C4-2B (cell line): ENCODE data around the gene DEDD2.

Source experiments
- H3K27ac ChIP-seq: fragments of 450-650 bp; 2 replicates; pipeline ENCODE4 v1.5.1; 2017
- CTCF ChIP-seq: fragments of 450-650 bp; conservative IDR thresholded peaks from 2 replicates; pipeline ENCODE4 v1.5.1; 2017; ENCODE audit warnings: mild to moderate bottlenecking
- ZFX ChIP-seq: fragments of 450-650 bp; IDR thresholded peaks from 2 replicates; pipeline ENCODE4 v1.6.1; 2017

The DEDD2 gene

GRCh38 chr19:42172261-42172660 lies 45.2 kb downstream of the DEDD2 start:
- TF ChIP-seq ZFX (no peak), CTCF (no peak)
- no peak overlapping the region for H3K27ac ChIP-seq

DNA sequence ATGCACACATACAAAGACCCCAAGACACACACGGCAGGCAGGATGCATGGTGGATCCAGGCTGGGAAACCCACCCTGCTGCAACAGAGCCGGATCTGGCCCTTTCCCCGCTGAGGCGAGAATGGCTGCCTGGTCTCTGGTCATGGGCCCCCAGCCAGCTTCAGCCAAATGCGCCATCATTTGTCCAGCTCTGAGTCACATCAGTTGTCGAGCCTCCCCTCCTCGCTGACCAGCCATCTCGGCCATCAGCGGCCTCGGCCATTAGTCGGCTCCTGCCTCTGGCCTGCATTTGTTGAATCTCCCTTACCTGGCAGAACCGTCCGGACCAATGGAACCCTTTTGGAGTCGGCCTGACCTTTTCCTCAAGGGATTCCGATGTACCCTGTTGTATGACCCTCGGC lies 46.8 kb downstream of the DEDD2 start:
- TF ChIP-seq ZFX (no peak), CTCF (no peak)
- no peak overlapping the region for H3K27ac ChIP-seq

DNA sequence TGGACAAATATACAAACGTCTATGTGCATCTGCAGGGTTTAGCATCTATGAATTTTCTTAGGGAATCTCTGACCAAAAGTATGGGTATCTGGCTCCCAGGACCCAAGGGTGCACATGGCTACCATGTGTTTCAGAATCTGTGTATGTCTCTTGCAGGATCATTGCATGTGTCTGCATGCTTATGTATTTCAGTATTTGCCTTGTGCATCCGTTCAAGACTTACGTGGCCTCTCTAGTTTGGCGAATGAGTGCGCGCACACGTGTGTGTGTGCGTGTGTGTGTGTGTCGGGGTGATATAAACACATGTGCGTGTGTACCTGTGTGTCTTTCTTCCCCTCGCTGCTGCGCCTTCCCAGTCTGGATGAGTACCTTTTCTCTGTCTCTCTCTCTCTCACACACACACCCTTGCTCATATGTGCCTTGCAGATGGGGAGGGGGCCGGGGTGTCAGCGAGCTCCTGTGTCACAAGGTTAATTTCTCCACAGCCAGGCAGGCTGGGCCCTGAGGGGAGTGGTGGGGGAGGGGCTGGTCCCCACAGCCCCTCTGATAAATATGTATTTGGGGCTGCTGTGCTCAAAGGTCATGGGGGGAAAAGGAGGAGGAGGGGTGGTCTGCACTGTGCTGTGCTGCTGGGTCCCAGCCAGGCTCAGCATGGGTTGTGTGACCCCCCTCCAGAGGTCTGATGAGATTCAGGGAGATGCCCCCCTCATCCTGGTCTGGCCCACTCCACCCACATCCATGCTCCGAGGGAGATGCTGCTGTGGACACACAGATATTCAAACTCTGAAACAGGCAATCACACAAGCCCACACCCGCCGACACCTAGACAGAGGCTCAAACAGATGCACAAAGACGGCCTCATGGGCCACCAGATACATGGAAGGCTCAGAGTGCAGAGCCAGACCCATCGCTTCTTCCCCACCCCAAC lies 47.7 kb downstream of the DEDD2 start:
- TF ChIP-seq ZFX (no peak), CTCF (no peak)
- no peak overlapping the region for H3K27ac ChIP-seq

DNA sequence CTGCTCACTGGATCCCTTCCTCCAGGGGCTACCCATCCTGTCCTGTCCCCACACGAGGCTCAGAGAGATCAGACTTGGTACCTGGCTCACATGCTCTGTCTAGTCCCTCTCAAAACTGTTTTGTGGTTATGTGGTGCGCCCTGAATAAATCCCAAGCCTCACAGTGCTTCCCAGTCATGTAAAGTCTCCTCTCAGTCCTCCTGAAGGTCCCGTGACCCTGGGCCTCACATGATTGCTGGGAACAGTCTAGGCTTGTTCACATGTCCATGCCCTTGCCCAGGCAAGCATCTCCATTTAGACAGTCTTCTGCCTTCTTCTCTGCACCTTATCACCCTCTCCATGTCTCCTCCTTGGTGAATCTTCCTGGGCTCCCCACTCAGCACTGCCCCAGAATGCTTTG lies 49.3 kb downstream of the DEDD2 start:
- TF ChIP-seq CTCF (no peak), ZFX (no peak)

GRCh38 chr19:42166316-42166715 lies 51.2 kb downstream of the DEDD2 start:
- TF ChIP-seq CTCF, result no peak

More for the DNA sequence above, 49.3 kb downstream of the DEDD2 start:
- no peak overlapping the region for H3K27ac ChIP-seq

GRCh38 chr19:42165146-42165545 lies 52.3 kb downstream of the DEDD2 start:
- TF ChIP-seq ZFX (no peak), CTCF (no peak)
- no peak overlapping the region for H3K27ac ChIP-seq

More at GRCh38 chr19:42166316-42166715, 51.2 kb downstream of the DEDD2 start:
- H3K27ac ChIP-seq, result no peak overlapping the region

GRCh38 chr19:42161616-42162263 lies 55.7 kb downstream of the DEDD2 start:
- no peak overlapping the region for H3K27ac ChIP-seq
- TF ChIP-seq ZFX (no peak), CTCF (no peak)
